Mammary epithelial cell (primary cell): ENCODE results near the gene ETV4.

ENCODE experiments used
- CTCF ChIP-seq, 2 donors: IDR thresholded peaks in 1 of 2; conservative IDR thresholded peaks in 1 of 2; 2 replicates each; pipeline ENCODE4 v1.5.1; 2011 to 2012; ENCODE audit warnings: inconsistent platforms in 2 of 2, low read length in 2 of 2, mild to moderate bottlenecking in 2 of 2, control low read depth in 1 of 2, low read depth in 1 of 2; ENCODE audit not compliant: insufficient read depth in 1 of 2; ENCODE audit errors: extremely low read depth in 1 of 2
- EZH2 ChIP-seq: IDR thresholded peaks from 2 replicates; pipeline ENCODE4 v1.6.1; 2012; ENCODE audit warnings: low read length, inconsistent platforms, borderline replicate concordance

- no peak for TF ChIP-seq CTCF (conservative IDR thresholded peaks at IDR 0.05 in 1 of 2, IDR thresholded peaks at IDR 0.05 in 1 of 2; ENCODE audit: extremely low read depth in 1 of 2, insufficient read depth in 1 of 2, low read depth in 1 of 2, low read length in 2 of 2)
- TF ChIP-seq EZH2, result no peak
Measured at GRCh38 chr17:43552229-43552837, 6.2 kb upstream of the ETV4 start.
